ENCODE results near the gene DOCK3. TPM values are rescaled to one million over a fixed set of nuclear protein-coding genes. Genes with fewer than 3 reads are reported as not detected.

The DOCK3 gene
- total RNA-seq, 1 experiment from 2014 or later, result 8.3 TPM

GRCh38 chr3:51408021-51408420, 733.3 kb downstream of the DOCK3 start:
- peaks cover 11 to 59% (median 33%) of the 10 kb centered on the region in 3 experiments; a peak in 6 of 7 replicates for H3K36me3 Mint-ChIP-seq (ENCODE audit: insufficient read depth in 1 of 3, low read depth in 3 of 3)
- Histone ChIP-seq H3K79me1 (ENCODE audit: insufficient read depth, low read depth, low read length, poor library complexity, severe bottlenecking) (no peaks in the 10 kb centered on the region), H2BK15ac (ENCODE audit: low read depth, low read length) (no peak overlapping the region), H2BK12ac (ENCODE audit: insufficient read length, low read depth, low read length) (no peak overlapping the region), H3K79me2 (ENCODE audit: insufficient read depth, low read length) (no peaks in the 10 kb centered on the region), H3K9ac (ENCODE audit: extremely low read depth, insufficient read length, low read length) (no peak overlapping the region), H3K4me2 (ENCODE audit: insufficient read depth, insufficient read length, low read length) (no peak overlapping the region), H4K5ac (ENCODE audit: insufficient read length, low read depth, low read length) (no peak overlapping the region), H2AK5ac (ENCODE audit: insufficient read length, low read length) (no peak overlapping the region), H3K18ac (ENCODE audit: insufficient read length, low read depth, low read length) (no peak overlapping the region), H4K20me1 (ENCODE audit: control insufficient read depth, insufficient read depth, insufficient read length) (no peaks in the 10 kb centered on the region), H4K91ac (ENCODE audit: insufficient read length, low read depth, low read length) (no peak overlapping the region), H3K56ac (ENCODE audit: insufficient read length, low read depth, low read length) (no peak overlapping the region), H3K23ac (ENCODE audit: insufficient read length, low read depth, low read length) (no peak overlapping the region), H3T11ph (ENCODE audit: low read length) (no peak overlapping the region), H2BK5ac (ENCODE audit: insufficient read length, low read length) (no peak overlapping the region), H3K27me3 (ENCODE audit: insufficient read depth, low read length) (no peaks in the 10 kb centered on the region), H2BK120ac (ENCODE audit: low read depth, low read length, poor library complexity, severe bottlenecking) (no peak overlapping the region), H2AFZ (ENCODE audit: low read length) (no peak overlapping the region), H3K14ac (ENCODE audit: insufficient read depth, low read length) (no peak overlapping the region), H3K4me1 (ENCODE audit: insufficient read depth, low read length) (no peaks in the 10 kb centered on the region), H3K23me2 (ENCODE audit: insufficient read length, low read depth, low read length, poor library complexity, severe bottlenecking) (no peaks in the 10 kb centered on the region), H2BK20ac (ENCODE audit: low read depth, low read length, poor library complexity, severe bottlenecking) (no peak overlapping the region), H3K27ac (ENCODE audit: insufficient read length, low read depth, low read length) (no peak overlapping the region), H4K8ac (replicated peaks; ENCODE audit: insufficient read length, low read depth, low read length) (no peak overlapping the region), H3K4ac (ENCODE audit: low read depth, low read length) (no peak overlapping the region), H3K9me3 (ENCODE audit: control insufficient read depth, low read depth, low read length) (no peaks in the 10 kb centered on the region)
- no peak overlapping the region for H3K27ac Mint-ChIP-seq
- DNase-seq, result no peak
- no peak for TF ChIP-seq CTCF (conservative IDR thresholded peaks at IDR 0.05)
- H3K4me1 Mint-ChIP-seq, result no peaks in the 10 kb centered on the region
- H3K9me3 Mint-ChIP-seq, result no peaks in the 10 kb centered on the region
- no CpG with 5 or more reads among the region's 2 CpGs for WGBS (ENCODE audit: extremely low coverage, insufficient read length, low lambda C conversion rate)
- no peak overlapping the region for H3K4me3 Mint-ChIP-seq
- no peaks in the 10 kb centered on the region for H3K27me3 Mint-ChIP-seq (ENCODE audit: low read depth)

All from H9 (cell line).